Thymus (tissue), 14 donors: Measurements from ENCODE around the gene RBM38. TPM values are rescaled to one million over a fixed set of nuclear protein-coding genes. Genes with fewer than 3 reads are reported as not detected.
"Not testable (repeated sequence)": the region's sequence is repeated elsewhere in the genome, so short reads cannot be mapped to it uniquely, and the experiment has no call there.

Experiments used
- DNase-seq, 9 donors: peaks; one replicate each; pipeline ENCODE4 v3.0.0-alpha.2; 2013; ENCODE audit warnings: low spot score in 9 of 9, low read depth in 6 of 9, missing footprints in 1 of 9
- H3K27ac ChIP-seq, 2 donors: one replicate each; pipeline ENCODE4 v1.5.1; 2013; ENCODE audit warnings: control low read depth in 1 of 2, low read depth in 1 of 2, low read length in 1 of 2, mild to moderate bottlenecking in 1 of 2, moderate library complexity in 1 of 2
- H3K27me3 ChIP-seq, 2 donors: one replicate each; pipeline ENCODE4 v1.5.1; 2013; ENCODE audit warnings: low read length in 1 of 2; ENCODE audit not compliant: control insufficient read depth in 2 of 2, insufficient read depth in 1 of 2
- H3K36me3 ChIP-seq, 2 donors: one replicate each; pipeline ENCODE4 v1.5.1; 2013; ENCODE audit warnings: low read length in 1 of 2, mild to moderate bottlenecking in 1 of 2, moderate library complexity in 1 of 2; ENCODE audit not compliant: control insufficient read depth in 2 of 2, insufficient read depth in 2 of 2
- H3K4me1 ChIP-seq, 2 donors: one replicate each; pipeline ENCODE4 v1.5.1; 2013; ENCODE audit warnings: low read length in 2 of 2; ENCODE audit not compliant: control insufficient read depth in 2 of 2, insufficient read depth in 2 of 2
- H3K4me3 ChIP-seq, 2 donors: one replicate each; pipeline ENCODE4 v1.5.1; 2013; ENCODE audit warnings: low read length in 2 of 2, control low read depth in 1 of 2, mild to moderate bottlenecking in 1 of 2
- H3K9me3 ChIP-seq, 2 donors: one replicate each; pipeline ENCODE4 v1.5.1; 2013; ENCODE audit warnings: low read length in 1 of 2, mild to moderate bottlenecking in 1 of 2; ENCODE audit not compliant: control insufficient read depth in 2 of 2, insufficient read depth in 1 of 2
- WGBS: extraction: QIAGEN DNeasy Blood & Tissue Kit; methylation state at CpG from one replicate; pipeline ENCODE4 v1.1.7; 2013; 5-methylcytosine and 5-hydroxymethylcytosine counted together
- long read RNA-seq, 10 donors: transcript quantifications; one replicate each; lab custom pipeline, GENCODE V29; 2026
- polyA plus RNA-seq: library from polyadenylated mRNA; stranded (reverse); fragments of 200-250 nt; gene quantifications from one replicate; pipeline ENCODE4 v1.2.3, GENCODE V29; 2013
- total RNA-seq: library from RNA; stranded (reverse); fragments of 120-200 nt; gene quantifications from one replicate; pipeline ENCODE4 v1.2.4, GENCODE V29; 2013
- donor health status: healthy.

Gene RBM38
- total RNA-seq (49.2 TPM), polyA plus RNA-seq (84.6 TPM)
- long read RNA-seq, donor 1, transcript RBM38-203 (4 exons, 2,382 nt) = major isoform, 5 of 6 reads
- long read RNA-seq, donor 1, partial matches to known transcripts = 0 of 6 reads
- long read RNA-seq, donor 1, other reads (novel, unspliced or antisense) = 0 of 6 reads
- long read RNA-seq, donor 2, transcript RBM38-203 (4 exons, 2,382 nt) = major isoform, 63 of 80 reads
- long read RNA-seq, donor 2, transcript RBM38-205 (3 exons, 686 nt) = minor isoform, 6 of 80 reads
- long read RNA-seq, donor 2, partial matches to known transcripts = 8 of 80 reads
- long read RNA-seq, donor 2, other reads (novel, unspliced or antisense) = 0 of 80 reads
- long read RNA-seq, donor 3, transcript RBM38-205 (3 exons, 686 nt) = minor isoform, 6 of 38 reads
- long read RNA-seq, donor 3, transcript RBM38-203 (4 exons, 2,382 nt) = major isoform, 32 of 38 reads
- long read RNA-seq, donor 3, partial matches to known transcripts = 0 of 38 reads
- long read RNA-seq, donor 3, other reads (novel, unspliced or antisense) = 0 of 38 reads
- long read RNA-seq, donor 4, transcript RBM38-203 (4 exons, 2,382 nt) = major isoform, 19 of 62 reads
- long read RNA-seq, donor 4, partial matches to known transcripts = 42 of 62 reads
- long read RNA-seq, donor 4, other reads (novel, unspliced or antisense) = 0 of 62 reads
- long read RNA-seq, donor 5, transcript RBM38-203 (4 exons, 2,382 nt) = major isoform, 42 of 48 reads
- long read RNA-seq, donor 5, partial matches to known transcripts = 0 of 48 reads
- long read RNA-seq, donor 5, other reads (novel, unspliced or antisense) = 0 of 48 reads
- long read RNA-seq, donor 6, transcript RBM38-203 (4 exons, 2,382 nt) = major isoform, 25 of 32 reads
- long read RNA-seq, donor 6, transcript RBM38-205 (3 exons, 686 nt) = minor isoform, 7 of 32 reads
- long read RNA-seq, donor 6, partial matches to known transcripts = 0 of 32 reads
- long read RNA-seq, donor 6, other reads (novel, unspliced or antisense) = 0 of 32 reads
- long read RNA-seq, donor 7, transcript RBM38-205 (3 exons, 686 nt) = minor isoform, 6 of 30 reads
- long read RNA-seq, donor 7, transcript RBM38-203 (4 exons, 2,382 nt) = major isoform, 19 of 30 reads
- long read RNA-seq, donor 7, partial matches to known transcripts = 5 of 30 reads
- long read RNA-seq, donor 7, other reads (novel, unspliced or antisense) = 0 of 30 reads
- long read RNA-seq, donor 8, transcript RBM38-203 (4 exons, 2,382 nt) = major isoform, 17 of 31 reads
- long read RNA-seq, donor 8, partial matches to known transcripts = 12 of 31 reads
- long read RNA-seq, donor 8, other reads (novel, unspliced or antisense) = 0 of 31 reads
- long read RNA-seq, donor 9, transcript RBM38-203 (4 exons, 2,382 nt) = major isoform, 19 of 38 reads
- long read RNA-seq, donor 9, partial matches to known transcripts = 16 of 38 reads
- long read RNA-seq, donor 9, other reads (novel, unspliced or antisense) = 0 of 38 reads
- long read RNA-seq, donor 10, transcript RBM38-203 (4 exons, 2,382 nt) = major isoform, 29 of 68 reads
- long read RNA-seq, donor 10, partial matches to known transcripts = 38 of 68 reads
- long read RNA-seq, donor 10, other reads (novel, unspliced or antisense) = 0 of 68 reads

GRCh38 chr20:57390604-57391438, at the start of gene RBM38:
RBM38 (plus strand) TSS chr20:57391396; CDS start chr20:57391582, 186 bp downstream.
- Histone ChIP-seq H3K4me1 (peaks cover 46 to 57% of the 10 kb centered on the region in 2 donors), H3K27me3 (peaks cover 0 to 12% of the 10 kb centered on the region in 2 donors), H3K9me3 (peaks cover 0 to 6% of the 10 kb centered on the region in 2 donors), H3K4me3 (peak within 1 kb of the TSS; percentile 74 to 97), H3K36me3 (peaks cover 28 to 34% of the 10 kb centered on the region in 2 donors), H3K27ac (peak within 1 kb of the TSS; percentile 95 to 96)
- peak in 6 of 9 donors; percentile 64 to 89 (median 77) for DNase-seq
- 15% methylated on average over 78 of the region's 78 CpGs for WGBS

- DNase-seq = no peak
- Histone ChIP-seq H3K4me1 (no peaks in the 10 kb centered on the region), H3K4me3 (no peak overlapping the region), H3K27me3 (peaks cover 2 to 4% of the 10 kb centered on the region in 2 donors), H3K9me3 (no peaks in the 10 kb centered on the region), H3K27ac (no peak overlapping the region), H3K36me3 (no peaks in the 10 kb centered on the region)
- WGBS = 87% methylated on average over 2 of the region's 2 CpGs
Observed at GRCh38 chr20:57341663-57342062, 49.5 kb upstream of the RBM38 start.

- H3K4me3 ChIP-seq = no peak overlapping the region
- H3K4me1 ChIP-seq = no peaks in the 10 kb centered on the region
- H3K27me3 ChIP-seq = peaks cover 6 to 7% of the 10 kb centered on the region in 2 donors
- 69% methylated on average over 2 of the region's 2 CpGs for WGBS
- DNase-seq = no peak
- no peaks in the 10 kb centered on the region for H3K9me3 ChIP-seq
- no peak overlapping the region for H3K27ac ChIP-seq
- H3K36me3 ChIP-seq = no peaks in the 10 kb centered on the region
Observed at GRCh38 chr20:57342829-57343228, 48.4 kb upstream of the RBM38 start.

GRCh38 chr20:57346477-57346876, 44.7 kb upstream of the RBM38 start:
- H3K36me3 ChIP-seq = no peaks in the 10 kb centered on the region
- H3K4me3 ChIP-seq = no peak overlapping the region
- H3K4me1 ChIP-seq = no peaks in the 10 kb centered on the region
- no peak overlapping the region for H3K27ac ChIP-seq
- peaks cover 0 to 3% of the 10 kb centered on the region in 2 donors for H3K9me3 ChIP-seq
- peak in 8 of 9 donors; percentile 38 to 78 (median 54) for DNase-seq
- under 1% methylated on average over 4 of the region's 4 CpGs for WGBS
- H3K27me3 ChIP-seq = peaks cover 10 to 11% of the 10 kb centered on the region in 2 donors

- Histone ChIP-seq H3K27ac (no peak overlapping the region), H3K36me3 (no peaks in the 10 kb centered on the region), H3K4me3 (no peak overlapping the region), H3K4me1 (peaks cover 7 to 9% of the 10 kb centered on the region in 2 donors), H3K9me3 (peaks cover 0 to 3% of the 10 kb centered on the region in 2 donors), H3K27me3 (peaks cover 8 to 11% of the 10 kb centered on the region in 2 donors)
- 92% methylated on average over 4 of the region's 4 CpGs for WGBS
- no peak for DNase-seq
Observed at GRCh38 chr20:57347393-57347792, 43.8 kb upstream of the RBM38 start.

- H3K4me3 ChIP-seq, H3K9me3 ChIP-seq, H3K27ac ChIP-seq, DNase-seq, H3K36me3 ChIP-seq, H3K4me1 ChIP-seq: not testable (repeated sequence)
- WGBS = 76% methylated on average over 44 of the region's 47 CpGs
- H3K27me3 ChIP-seq = peaks cover 8 to 11% of the 10 kb centered on the region in 2 donors
Observed at GRCh38 chr20:57348200-57348921, 42.8 kb upstream of the RBM38 start.

- peaks cover 8 to 12% of the 10 kb centered on the region in 2 donors for H3K36me3 ChIP-seq
- H3K4me1 ChIP-seq, H3K9me3 ChIP-seq, DNase-seq, H3K27ac ChIP-seq, H3K4me3 ChIP-seq: not testable (repeated sequence)
- peaks cover 8 to 11% of the 10 kb centered on the region in 2 donors for H3K27me3 ChIP-seq
- WGBS = 86% methylated on average over 21 of the region's 21 CpGs
Observed at GRCh38 chr20:57348922-57349574, 42.1 kb upstream of the RBM38 start.
